ENCODE results near the gene RYR1.
"Not testable (repeated sequence)": the region's sequence is repeated elsewhere in the genome, so short reads cannot be mapped to it uniquely, and the experiment has no call there.

The RYR1 gene

GRCh38 chr19:38420935-38421334 lies 12.6 kb upstream of the RYR1 start:
- intact Hi-C loops (cut with DNase I), result no loop called here

GRCh38 chr19:38421856-38422255 lies 11.6 kb upstream of the RYR1 start:
- intact Hi-C loops (cut with DNase I), result no loop called here
- DNase-seq, result no peak

More at GRCh38 chr19:38420935-38421334, 12.6 kb upstream of the RYR1 start:
- DNase-seq, result no peak

- intact Hi-C loops (cut with DNase I), result no loop called here
- DNase-seq, result no peak
These were observed 11.1 kb upstream of the RYR1 start for GRCh38 chr19:38422438-38422837.

GRCh38 chr19:38424272-38424671 lies 9.2 kb upstream of the RYR1 start:
- intact Hi-C loops (cut with DNase I), result no loop called here
- no peak for DNase-seq

GRCh38 chr19:38425222-38425809 lies 8.2 kb upstream of the RYR1 start:
- intact Hi-C loops (cut with DNase I), result no loop called here
- no peak for DNase-seq

GRCh38 chr19:38425810-38426466 lies 7.6 kb upstream of the RYR1 start, which contains the start of gene RASGRP4:
TSS of gene RASGRP4 (minus strand) at chr19:38426219. CDS start at chr19:38426091, 128 bp downstream.
- DNase-seq, result peak in 28 of 42 donors; percentile 4 to 55 (median 29)
- intact Hi-C loops (cut with DNase I), result no loop called here

GRCh38 chr19:38427035-38427677 lies 6.3 kb upstream of the RYR1 start:
- DNase-seq; intact Hi-C loops (cut with DNase I): not testable (repeated sequence)

- no peak for DNase-seq
- intact Hi-C loops (cut with DNase I), result no loop called here
These were observed 4.3 kb upstream of the RYR1 start for GRCh38 chr19:38429055-38429810.

- no peak for DNase-seq
- intact Hi-C loops (cut with DNase I), result no loop called here
These were observed 3.7 kb upstream of the RYR1 start for GRCh38 chr19:38429811-38430156.

GRCh38 chr19:38430931-38431330 lies 2.6 kb upstream of the RYR1 start:
- intact Hi-C loops (cut with DNase I), result no loop called here
- no peak for DNase-seq

- peak in 35 of 42 donors; percentile 4 to 65 (median 37) for DNase-seq
These were observed 1.1 kb downstream of the RYR1 start for GRCh38 chr19:38434549-38435051.

GRCh38 chr19:38437295-38437694 lies 3.8 kb downstream of the RYR1 start:
- intact Hi-C loops (cut with DNase I), result no loop called here
- DNase-seq, result no peak

More at GRCh38 chr19:38434549-38435051, 1.1 kb downstream of the RYR1 start:
- intact Hi-C loops (cut with DNase I), result no loop called here

- DNase-seq, result no peak
- intact Hi-C loops (cut with DNase I), result no loop called here
These were observed 4.4 kb downstream of the RYR1 start for GRCh38 chr19:38437917-38438316.

- no peak for DNase-seq
- intact Hi-C loops (cut with DNase I), result no loop called here
These were observed 7.1 kb downstream of the RYR1 start for GRCh38 chr19:38440592-38440991.

- intact Hi-C loops (cut with DNase I), result no loop called here
These were observed 8.3 kb downstream of the RYR1 start for GRCh38 chr19:38441657-38442348.

GRCh38 chr19:38442736-38443135 lies 9.2 kb downstream of the RYR1 start:
- no peak for DNase-seq
- intact Hi-C loops (cut with DNase I), result no loop called here

More at GRCh38 chr19:38441657-38442348, 8.3 kb downstream of the RYR1 start:
- no peak for DNase-seq

GRCh38 chr19:38443458-38443999 lies 10.0 kb downstream of the RYR1 start:
- intact Hi-C loops (cut with DNase I), result no loop called here
- no peak for DNase-seq

GRCh38 chr19:38444026-38444425 lies 10.5 kb downstream of the RYR1 start:
- intact Hi-C loops (cut with DNase I), result no loop called here
- no peak for DNase-seq

GRCh38 chr19:38445362-38445761 lies 11.9 kb downstream of the RYR1 start:
- no peak for DNase-seq
- intact Hi-C loops (cut with DNase I), result no loop called here
